Omental fat pad (tissue), 4 donors: ENCODE measurements around the gene POU4F1. TPM values are rescaled to one million over a fixed set of nuclear protein-coding genes. Genes with fewer than 3 reads are reported as not detected.

ENCODE experiments used
- ATAC-seq: fragments of 150-250 bp; one replicate; pipeline ENCODE4 v1.9.1; 2016; ENCODE audit warnings: mild to moderate bottlenecking, moderate library complexity; ENCODE audit not compliant: low FRiP score
- DNase-seq: peaks from one replicate; pipeline ENCODE4 v3.0.0-alpha.2; 2019; ENCODE audit warnings: low spot score
- CTCF ChIP-seq, 3 donors: fragments of 450-650 bp; IDR thresholded peaks; one replicate each; pipeline ENCODE4 v1.5.1; 2016 to 2017; ENCODE audit warnings: antibody characterized with exemption in 3 of 3, mild to moderate bottlenecking in 3 of 3, moderate library complexity in 2 of 3
- total RNA-seq, 4 donors: library from RNA; depleted of rRNA; stranded (reverse); fragments of >200 nt; gene quantifications; one replicate each; pipeline ENCODE4 v1.1.0, GENCODE V29; 2016

The POU4F1 gene
- total RNA-seq, 4 donors from 2014 or later: not detected

GRCh38 chr13:78562237-78562889 lies 41.0 kb downstream of the POU4F1 start:
- TF ChIP-seq CTCF (IDR thresholded peaks at IDR 0.05): no peak
- no peak for DNase-seq
- ATAC-seq: no peak

Other genes with a start within 250 kb of the POU4F1 start
- 10 to 100 TPM in 2 of 4 donors, 1 to 10 TPM in 2; 5.8 to 14.7 (median 10.0) TPM for gene OBI1, start 55.6 kb upstream of the POU4F1 start, total RNA-seq